ENCODE measurements around the gene ZNF93.

GRCh38 chr19:19900729-19901444 lies at the start of gene ZNF93:
- TF ChIP-seq ZKSCAN1 (IDR thresholded peaks at IDR 0.05; ENCODE audit: low read depth, low read length) (no peak), DACH1 (IDR thresholded peaks at IDR 0.05; ENCODE audit: partially characterized antibody) (no peak), EZH2 (IDR thresholded peaks at IDR 0.05; ENCODE audit: borderline replicate concordance, low read depth, low read length) (no peak), NFIX (CRISPR knock-in tag; IDR thresholded peaks at IDR 0.05; ENCODE audit: low read depth) (no peak), YY1 (IDR thresholded peaks at IDR 0.05; ENCODE audit: borderline replicate concordance in 1 of 3, control insufficient read depth in 1 of 3, extremely low read depth in 1 of 3, insufficient read depth in 3 of 3, insufficient read length in 1 of 3, insufficient replicate concordance in 2 of 3, low read depth in 1 of 3, low read length in 2 of 3) (peak; percentile 36 to 90 (median 70)), EP300 (IDR thresholded peaks at IDR 0.05; ENCODE audit: low read length) (no peak), ZZZ3 (IDR thresholded peaks at IDR 0.05) (no peak), TAF1 (IDR thresholded peaks at IDR 0.05; ENCODE audit: control insufficient read depth, extremely low read depth, insufficient read depth, low read length, severe bottlenecking) (peak; percentile 84), CREB1 (IDR thresholded peaks at IDR 0.05) (no peak), CREB1 (CRISPR knock-in tag; IDR thresholded peaks at IDR 0.05) (peak; percentile 23; the same call in 1 of the 2 replicates), RBBP5 (IDR thresholded peaks at IDR 0.05; ENCODE audit: borderline replicate concordance, insufficient read depth, low read length, poor library complexity, severe bottlenecking) (no peak)
- TF ChIP-seq, protein P1, sequence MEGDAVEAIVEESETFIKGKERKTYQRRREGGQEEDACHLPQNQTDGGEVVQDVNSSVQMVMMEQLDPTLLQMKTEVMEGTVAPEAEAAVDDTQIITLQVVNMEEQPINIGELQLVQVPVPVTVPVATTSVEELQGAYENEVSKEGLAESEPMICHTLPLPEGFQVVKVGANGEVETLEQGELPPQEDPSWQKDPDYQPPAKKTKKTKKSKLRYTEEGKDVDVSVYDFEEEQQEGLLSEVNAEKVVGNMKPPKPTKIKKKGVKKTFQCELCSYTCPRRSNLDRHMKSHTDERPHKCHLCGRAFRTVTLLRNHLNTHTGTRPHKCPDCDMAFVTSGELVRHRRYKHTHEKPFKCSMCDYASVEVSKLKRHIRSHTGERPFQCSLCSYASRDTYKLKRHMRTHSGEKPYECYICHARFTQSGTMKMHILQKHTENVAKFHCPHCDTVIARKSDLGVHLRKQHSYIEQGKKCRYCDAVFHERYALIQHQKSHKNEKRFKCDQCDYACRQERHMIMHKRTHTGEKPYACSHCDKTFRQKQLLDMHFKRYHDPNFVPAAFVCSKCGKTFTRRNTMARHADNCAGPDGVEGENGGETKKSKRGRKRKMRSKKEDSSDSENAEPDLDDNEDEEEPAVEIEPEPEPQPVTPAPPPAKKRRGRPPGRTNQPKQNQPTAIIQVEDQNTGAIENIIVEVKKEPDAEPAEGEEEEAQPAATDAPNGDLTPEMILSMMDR (IDR thresholded peaks at IDR 0.05 in 2 of 3, conservative IDR thresholded peaks at IDR 0.05 in 1 of 3; ENCODE audit: insufficient read depth in 2 of 3, low read depth in 1 of 3, low read length in 3 of 3), result no peak

Data from K562 (cell line).